ENCODE measurements around the gene CACNA2D1. TPM values are rescaled to one million over a fixed set of nuclear protein-coding genes. Genes with fewer than 3 reads are reported as not detected.
A peak's percentile ranks its signal among the peaks of the same experiment; 100 is the strongest.

Gene CACNA2D1
- total RNA-seq, 1 donor from 2014 or later = 1.5 TPM

DNA sequence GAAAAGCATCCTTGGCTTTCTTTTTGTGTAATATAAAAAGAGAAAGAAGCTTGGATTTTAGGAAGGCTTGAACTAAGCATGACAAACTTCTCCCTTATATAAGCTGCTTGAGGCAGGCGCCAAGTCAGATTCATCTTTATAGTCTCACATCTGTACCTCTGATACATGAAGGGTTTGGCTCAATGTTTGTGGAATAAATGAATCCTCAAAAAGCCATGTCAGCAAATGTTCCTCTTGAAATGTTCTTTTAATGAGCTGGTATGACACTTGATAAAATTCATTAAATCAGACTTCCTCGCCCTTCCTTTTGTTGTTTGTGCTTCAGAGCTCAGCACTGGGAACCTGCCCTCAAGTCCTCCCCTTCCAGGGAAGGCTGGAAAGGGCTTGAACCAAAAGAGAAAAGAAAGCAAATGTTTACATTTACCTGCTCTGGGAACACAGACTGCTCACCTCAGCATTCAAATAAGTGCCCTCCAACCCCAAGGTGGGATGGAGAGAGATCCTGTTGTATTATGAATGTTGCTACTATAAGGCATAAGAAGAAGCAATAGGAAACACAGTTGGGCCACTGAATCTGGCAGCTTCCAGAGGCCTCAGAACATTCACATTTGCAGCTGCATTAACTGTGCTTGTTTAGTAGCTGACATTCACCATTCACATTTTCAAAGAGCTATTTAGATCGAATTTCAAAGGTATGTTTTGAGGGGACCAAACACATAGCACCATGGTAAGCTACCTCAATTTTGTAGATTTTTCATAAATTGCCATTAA, 212.6 kb downstream of the CACNA2D1 start:
- peaks cover 18% of the 10 kb centered on the region for H3K4me1 Mint-ChIP-seq
- TF ChIP-seq EZH2phosphoT487 (IDR thresholded peaks at IDR 0.05) = no peak
- no peak for TF ChIP-seq CTCF (IDR thresholded peaks at IDR 0.05)
- no peak for TF ChIP-seq EZH2 (IDR thresholded peaks at IDR 0.05)
- H4K20me1 ChIP-seq (ENCODE audit: low read depth) = no peaks in the 10 kb centered on the region
- no peaks in the 10 kb centered on the region for H3K9me3 ChIP-seq (ENCODE audit: low read depth)
- H3K4me3 Mint-ChIP-seq = no peak overlapping the region
- H3K27ac Mint-ChIP-seq = peak overlapping the region; percentile 57
- H3K4me3 ChIP-seq = no peak overlapping the region
- no peak overlapping the region for H3K9ac ChIP-seq
- H3K27me3 Mint-ChIP-seq (ENCODE audit: insufficient read depth, low read depth) = peaks cover 2% of the 10 kb centered on the region
- H3K27ac ChIP-seq = no peak overlapping the region
- no peaks in the 10 kb centered on the region for H3K27me3 ChIP-seq
- DNase-seq (ENCODE audit: low spot score) = no peak
- peak overlapping the region; percentile 81 for H2AFZ ChIP-seq (replicated peaks)
- H3F3A ChIP-seq (ENCODE audit: low read depth) = no peaks in the 10 kb centered on the region
- H3K79me2 ChIP-seq (ENCODE audit: low read depth) = no peaks in the 10 kb centered on the region
- H3K36me3 ChIP-seq = no peaks in the 10 kb centered on the region
- H3K9me3 Mint-ChIP-seq = no peaks in the 10 kb centered on the region
- H3K4me1 ChIP-seq = no peaks in the 10 kb centered on the region
- H3K4me2 ChIP-seq = no peak overlapping the region
- no peaks in the 10 kb centered on the region for H3K36me3 Mint-ChIP-seq

DNA sequence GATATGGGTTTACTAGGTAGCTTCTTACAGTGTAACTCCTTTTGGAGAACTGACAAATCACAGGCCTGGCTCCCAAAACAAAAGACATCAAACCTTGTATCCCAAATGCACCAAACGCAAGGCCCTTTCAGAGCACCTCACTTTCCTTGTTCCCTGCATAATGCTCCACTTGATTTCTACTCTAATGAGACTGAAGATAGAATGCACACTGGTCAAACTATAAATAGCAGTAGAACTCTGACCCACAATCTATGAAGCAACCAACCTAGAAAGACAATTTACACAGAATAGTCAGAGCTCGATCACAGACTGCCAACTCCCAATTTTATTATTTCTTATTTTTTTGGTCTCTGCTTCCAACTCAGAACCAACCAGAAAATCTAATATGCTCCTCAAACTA, 214.4 kb downstream of the CACNA2D1 start:
- TF ChIP-seq CTCF (IDR thresholded peaks at IDR 0.05) (no peak), EZH2 (IDR thresholded peaks at IDR 0.05) (no peak), EZH2phosphoT487 (IDR thresholded peaks at IDR 0.05) (no peak)
- no peak overlapping the region for H3K4me3 ChIP-seq
- no peaks in the 10 kb centered on the region for H3K4me1 ChIP-seq
- Mint-ChIP-seq H3K27ac (no peak overlapping the region), H3K4me1 (peaks cover 9% of the 10 kb centered on the region), H3K27me3 (ENCODE audit: insufficient read depth, low read depth) (no peaks in the 10 kb centered on the region), H3K9me3 (no peaks in the 10 kb centered on the region), H3K4me3 (no peak overlapping the region), H3K36me3 (peaks cover 4% of the 10 kb centered on the region)
- no peak overlapping the region for H3K4me2 ChIP-seq
- DNase-seq (ENCODE audit: low spot score) = no peak
- H3K9ac ChIP-seq = no peak overlapping the region
- H3K36me3 ChIP-seq = no peaks in the 10 kb centered on the region
- H4K20me1 ChIP-seq (ENCODE audit: low read depth) = no peaks in the 10 kb centered on the region
- H3K27me3 ChIP-seq = no peaks in the 10 kb centered on the region
- H3K79me2 ChIP-seq (ENCODE audit: low read depth) = no peaks in the 10 kb centered on the region
- no peaks in the 10 kb centered on the region for H3F3A ChIP-seq (ENCODE audit: low read depth)
- H3K9me3 ChIP-seq (ENCODE audit: low read depth) = no peaks in the 10 kb centered on the region
- H3K27ac ChIP-seq = no peak overlapping the region
- no peak overlapping the region for H2AFZ ChIP-seq (replicated peaks)

DNA sequence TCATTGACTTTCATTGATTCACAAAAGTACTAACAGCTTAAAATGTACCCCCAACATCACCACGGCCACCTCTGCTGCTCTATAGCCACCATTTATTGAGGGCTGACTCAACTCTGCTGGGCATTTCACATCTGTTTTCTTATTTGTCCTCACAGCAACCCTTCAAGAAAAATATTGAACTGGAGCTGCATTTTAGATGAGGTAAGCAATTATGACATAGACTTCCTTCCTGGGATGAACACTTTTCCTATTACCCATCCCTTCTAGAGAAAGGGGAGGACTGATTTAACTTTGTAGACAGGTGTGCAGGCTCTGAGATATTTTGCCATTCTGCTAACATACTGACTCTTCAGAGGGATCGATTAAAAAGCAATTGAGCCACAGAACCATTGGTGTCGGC, 217.4 kb downstream of the CACNA2D1 start:
- Histone ChIP-seq H3K4me3 (no peak overlapping the region), H3K36me3 (no peaks in the 10 kb centered on the region), H3F3A (ENCODE audit: low read depth) (no peaks in the 10 kb centered on the region), H2AFZ (replicated peaks) (no peak overlapping the region), H3K4me1 (no peaks in the 10 kb centered on the region), H3K9ac (no peak overlapping the region), H3K79me2 (ENCODE audit: low read depth) (no peaks in the 10 kb centered on the region), H4K20me1 (ENCODE audit: low read depth) (no peaks in the 10 kb centered on the region), H3K27me3 (no peaks in the 10 kb centered on the region), H3K4me2 (no peak overlapping the region), H3K9me3 (ENCODE audit: low read depth) (no peaks in the 10 kb centered on the region), H3K27ac (no peak overlapping the region)
- Mint-ChIP-seq H3K4me1 (peaks cover 3% of the 10 kb centered on the region), H3K27ac (no peak overlapping the region), H3K9me3 (no peaks in the 10 kb centered on the region), H3K27me3 (ENCODE audit: insufficient read depth, low read depth) (no peaks in the 10 kb centered on the region), H3K4me3 (no peak overlapping the region), H3K36me3 (peaks cover 4% of the 10 kb centered on the region)
- TF ChIP-seq EZH2 (IDR thresholded peaks at IDR 0.05) (no peak), EZH2phosphoT487 (IDR thresholded peaks at IDR 0.05) (no peak), CTCF (IDR thresholded peaks at IDR 0.05) (no peak)
- DNase-seq (ENCODE audit: low spot score) = no peak

Data from neural progenitor cell (in vitro differentiated cells).